Activated CD8-positive, alpha-beta T cell treated with anti-CD3 and anti-CD28 coated beads for 36 hours (primary cell): ENCODE data around the gene KAZN. TPM values are rescaled to one million over a fixed set of nuclear protein-coding genes. Genes with fewer than 3 reads are reported as not detected.

ENCODE experiments used
- ATAC-seq: fragments of 200-7000 bp; cut with Tn5 transposase; one replicate; pipeline ENCODE4 v1.10.0; 2021; ENCODE audit warnings: mild to moderate bottlenecking, moderate library complexity
- CTCF ChIA-PET: fragments of 350-600 bp; sonication (Branson Sonifier 250); formaldehyde crosslinking; loops from one replicate; lab custom pipeline; 2021; ENCODE audit warnings: antibody characterized with exemption; lab: Charles Lee
- POLR2A ChIA-PET: fragments of 350-600 bp; sonication (Branson Sonifier 250); formaldehyde crosslinking; loops from one replicate; lab custom pipeline; 2021; ENCODE audit warnings: antibody characterized with exemption; lab: Charles Lee
- DNase-seq: peaks from one replicate; pipeline ENCODE4 v3.0.0-alpha.2; 2020
- H3K27ac Mint-ChIP-seq: one replicate; pipeline ENCODE4 v1.8.0; 2021; ENCODE audit warnings: mild to moderate bottlenecking, mixed read lengths
- H3K27me3 Mint-ChIP-seq: one replicate; pipeline ENCODE4 v1.8.0; 2021; ENCODE audit warnings: mixed read lengths
- H3K36me3 Mint-ChIP-seq: one replicate; pipeline ENCODE4 v1.8.0; 2021; ENCODE audit warnings: low read depth, mixed read lengths
- H3K4me1 Mint-ChIP-seq: one replicate; pipeline ENCODE4 v1.8.0; 2021; ENCODE audit warnings: low read depth, mixed read lengths
- H3K4me3 Mint-ChIP-seq: one replicate; pipeline ENCODE4 v1.8.0; 2021; ENCODE audit warnings: mild to moderate bottlenecking, moderate library complexity, mixed read lengths
- H3K9me3 Mint-ChIP-seq: one replicate; pipeline ENCODE4 v1.8.0; 2021; ENCODE audit warnings: mixed read lengths
- CTCF ChIP-seq: fragments of 200-600 bp; IDR thresholded peaks from one replicate; pipeline ENCODE4 v1.8.0; 2022; ENCODE audit warnings: antibody characterized with exemption, mild to moderate bottlenecking
- intact Hi-C: fragments of 100-400 bp; cut with micrococcal nuclease; formaldehyde crosslinking; loops from one replicate; pipeline ENCODE4 v1.10.0; 2022
- total RNA-seq, 2 experiments: library from RNA; stranded (reverse); gene quantifications; one replicate each; pipeline ENCODE4 v1.2.3, GENCODE V29; 2021

The KAZN gene
- total RNA-seq, 2 experiments from 2014 or later, result 1.7 to 1.9 TPM

DNA sequence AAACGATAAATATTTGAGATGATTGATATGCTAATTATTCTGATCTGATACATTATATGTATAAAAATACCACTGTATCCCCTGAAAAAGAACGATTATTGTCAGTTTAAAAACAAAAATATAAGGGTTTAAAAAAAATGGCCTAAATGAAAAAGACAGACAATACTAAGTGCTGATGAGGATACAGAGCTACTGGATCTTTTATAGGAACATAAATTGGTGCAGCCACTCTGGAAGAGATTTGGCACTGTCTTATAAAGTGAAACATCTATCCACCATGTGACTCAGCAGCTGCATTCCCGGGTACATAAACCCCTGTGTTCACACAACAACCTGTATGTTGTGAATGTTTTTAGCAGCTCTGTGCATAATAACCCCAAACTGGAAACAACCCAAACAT is 44.2 kb downstream of the KAZN start:
- peaks cover 14% of the 10 kb centered on the region for H3K9me3 Mint-ChIP-seq
- intact Hi-C loops, result no loop called here
- ATAC-seq, result no peak
- ChIA-PET CTCF (no interaction called here), POLR2A (interaction anchor here (0.6 kb wide), 1 partner anchor 47 kb away, joined by 5 read pairs; no protein-coding TSS in a partner anchor)
- no peak for DNase-seq
- no peak for TF ChIP-seq CTCF
- H3K4me3 Mint-ChIP-seq, result no peak overlapping the region
- no peak overlapping the region for H3K27ac Mint-ChIP-seq
- no peaks in the 10 kb centered on the region for H3K27me3 Mint-ChIP-seq
- no peaks in the 10 kb centered on the region for H3K36me3 Mint-ChIP-seq
- no peaks in the 10 kb centered on the region for H3K4me1 Mint-ChIP-seq

- H3K4me1 Mint-ChIP-seq, result no peaks in the 10 kb centered on the region
- peaks cover 11% of the 10 kb centered on the region for H3K9me3 Mint-ChIP-seq
- no peaks in the 10 kb centered on the region for H3K27me3 Mint-ChIP-seq
- no peak overlapping the region for H3K27ac Mint-ChIP-seq
- no peak for DNase-seq
- ATAC-seq, result no peak
- H3K4me3 Mint-ChIP-seq, result no peak overlapping the region
- H3K36me3 Mint-ChIP-seq, result no peaks in the 10 kb centered on the region
- CTCF ChIA-PET, result no interaction called here
- intact Hi-C loops, result no loop called here
- no peak for TF ChIP-seq CTCF
- POLR2A ChIA-PET, result no interaction called here
These were observed 48.5 kb downstream of the KAZN start for GRCh38 chr1:14646973-14647372.

DNA sequence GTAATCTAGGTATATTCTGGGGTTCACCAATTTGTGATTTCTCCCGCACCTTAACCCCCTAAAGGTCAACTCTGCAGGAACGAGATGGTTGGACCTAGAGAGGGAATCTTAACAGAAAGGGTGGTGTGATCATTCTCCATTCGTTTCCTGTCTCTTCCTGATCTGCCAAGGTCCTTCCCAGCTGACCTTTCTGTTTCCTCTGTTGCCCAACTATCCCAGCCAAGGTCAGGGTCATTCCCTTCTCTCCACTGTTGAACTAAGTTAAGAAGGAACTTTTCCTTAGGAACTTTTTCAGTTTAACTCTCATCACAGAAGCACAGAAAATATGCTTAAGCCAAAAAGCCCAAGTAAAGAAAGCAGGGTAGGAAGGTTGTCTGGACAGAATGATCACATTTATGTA is 49.3 kb downstream of the KAZN start:
- no peaks in the 10 kb centered on the region for H3K36me3 Mint-ChIP-seq
- H3K4me3 Mint-ChIP-seq, result no peak overlapping the region
- intact Hi-C loops, result no loop called here
- POLR2A ChIA-PET, result no interaction called here
- ATAC-seq (no peak), DNase-seq (no peak)
- H3K9me3 Mint-ChIP-seq, result peaks cover 11% of the 10 kb centered on the region
- H3K4me1 Mint-ChIP-seq, result no peaks in the 10 kb centered on the region
- no peak for TF ChIP-seq CTCF
- CTCF ChIA-PET, result no interaction called here
- H3K27me3 Mint-ChIP-seq, result no peaks in the 10 kb centered on the region
- H3K27ac Mint-ChIP-seq, result no peak overlapping the region

- H3K27me3 Mint-ChIP-seq, result no peaks in the 10 kb centered on the region
- no peaks in the 10 kb centered on the region for H3K4me1 Mint-ChIP-seq
- ATAC-seq, result no peak
- ChIA-PET CTCF (no interaction called here), POLR2A (no interaction called here)
- no peak overlapping the region for H3K27ac Mint-ChIP-seq
- H3K9me3 Mint-ChIP-seq, result peaks cover 8% of the 10 kb centered on the region
- no peaks in the 10 kb centered on the region for H3K36me3 Mint-ChIP-seq
- intact Hi-C loops, result no loop called here
- no peak for DNase-seq
- TF ChIP-seq CTCF, result no peak
- H3K4me3 Mint-ChIP-seq, result no peak overlapping the region
These were observed 49.9 kb downstream of the KAZN start for GRCh38 chr1:14648391-14648790.

DNA sequence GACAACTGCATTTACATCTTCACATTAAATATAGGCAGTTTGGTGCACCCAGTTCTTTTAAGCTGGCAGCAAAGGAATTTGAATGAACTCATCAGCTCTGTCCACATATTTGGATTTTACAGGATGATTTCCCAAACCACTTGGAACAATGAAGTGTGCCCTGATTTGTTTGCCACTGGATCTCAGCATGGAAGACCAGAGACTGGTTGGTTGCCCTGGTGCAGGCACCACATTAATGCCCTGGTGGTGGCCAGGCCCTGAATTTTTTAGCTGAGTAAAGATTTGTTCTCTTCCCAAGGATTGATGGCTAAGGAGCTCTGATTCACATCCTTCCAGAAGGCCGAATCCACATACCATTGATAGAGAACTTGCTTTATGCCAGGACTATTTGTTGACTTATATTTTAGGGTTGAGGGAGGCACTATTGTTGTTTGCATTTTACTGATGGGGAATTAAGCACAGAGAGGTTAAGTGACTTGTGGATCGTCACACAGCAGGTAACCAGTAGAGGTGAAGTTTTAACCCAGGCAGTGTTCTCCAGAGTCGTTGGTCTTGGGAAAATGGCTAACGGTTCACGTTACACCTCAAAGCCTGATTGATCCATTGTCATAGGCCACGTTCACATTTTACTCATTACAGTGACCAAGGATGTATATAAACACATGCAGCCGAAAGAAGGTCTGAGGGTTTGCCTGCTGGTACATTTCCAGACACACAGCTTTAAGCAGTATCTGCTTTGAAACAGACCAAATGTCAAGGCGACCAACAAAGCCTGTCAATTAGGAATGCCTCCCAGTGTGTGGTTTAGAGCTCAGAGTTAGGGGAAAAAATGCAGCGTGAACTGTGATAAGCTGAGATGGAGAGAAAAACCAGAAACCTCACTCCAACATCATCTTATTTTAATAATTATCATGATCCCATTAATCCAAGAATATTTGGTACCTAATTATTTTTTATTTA is 50.7 kb downstream of the KAZN start:
- ATAC-seq, result no peak
- no peak for TF ChIP-seq CTCF
- no peaks in the 10 kb centered on the region for H3K36me3 Mint-ChIP-seq
- H3K4me1 Mint-ChIP-seq, result no peaks in the 10 kb centered on the region
- no peaks in the 10 kb centered on the region for H3K27me3 Mint-ChIP-seq
- POLR2A ChIA-PET, result no interaction called here
- no peak overlapping the region for H3K27ac Mint-ChIP-seq
- DNase-seq, result no peak
- H3K9me3 Mint-ChIP-seq, result peaks cover 7% of the 10 kb centered on the region
- CTCF ChIA-PET, result no interaction called here
- H3K4me3 Mint-ChIP-seq, result no peak overlapping the region
- intact Hi-C loops, result no loop called here
